Measurements from ENCODE around the gene CCDC106.

GRCh38 chr19:55676383-55676782, 28.4 kb downstream of the CCDC106 start:
- TF ChIP-seq, protein P1, sequence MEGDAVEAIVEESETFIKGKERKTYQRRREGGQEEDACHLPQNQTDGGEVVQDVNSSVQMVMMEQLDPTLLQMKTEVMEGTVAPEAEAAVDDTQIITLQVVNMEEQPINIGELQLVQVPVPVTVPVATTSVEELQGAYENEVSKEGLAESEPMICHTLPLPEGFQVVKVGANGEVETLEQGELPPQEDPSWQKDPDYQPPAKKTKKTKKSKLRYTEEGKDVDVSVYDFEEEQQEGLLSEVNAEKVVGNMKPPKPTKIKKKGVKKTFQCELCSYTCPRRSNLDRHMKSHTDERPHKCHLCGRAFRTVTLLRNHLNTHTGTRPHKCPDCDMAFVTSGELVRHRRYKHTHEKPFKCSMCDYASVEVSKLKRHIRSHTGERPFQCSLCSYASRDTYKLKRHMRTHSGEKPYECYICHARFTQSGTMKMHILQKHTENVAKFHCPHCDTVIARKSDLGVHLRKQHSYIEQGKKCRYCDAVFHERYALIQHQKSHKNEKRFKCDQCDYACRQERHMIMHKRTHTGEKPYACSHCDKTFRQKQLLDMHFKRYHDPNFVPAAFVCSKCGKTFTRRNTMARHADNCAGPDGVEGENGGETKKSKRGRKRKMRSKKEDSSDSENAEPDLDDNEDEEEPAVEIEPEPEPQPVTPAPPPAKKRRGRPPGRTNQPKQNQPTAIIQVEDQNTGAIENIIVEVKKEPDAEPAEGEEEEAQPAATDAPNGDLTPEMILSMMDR (tag by site-specific recombination; IDR thresholded peaks at IDR 0.05): no peak
- no peak for TF ChIP-seq ZNF266 (tag by site-specific recombination; IDR thresholded peaks at IDR 0.05; ENCODE audit: low read depth)
- no peak for TF ChIP-seq ZNF214 (tag by site-specific recombination; IDR thresholded peaks at IDR 0.05; ENCODE audit: borderline replicate concordance)
- TF ChIP-seq ZNF341 (tag by site-specific recombination; IDR thresholded peaks at IDR 0.05; ENCODE audit: low read depth): no peak
- TF ChIP-seq SETDB1 (IDR thresholded peaks at IDR 0.05; ENCODE audit: insufficient read length, low read length): no peak
- no peak for TF ChIP-seq ZNF768 (tag by site-specific recombination; IDR thresholded peaks at IDR 0.05)
- no peak for TF ChIP-seq ZNF776 (tag by site-specific recombination; IDR thresholded peaks at IDR 0.05; ENCODE audit: borderline replicate concordance)
- no peak for TF ChIP-seq ZBTB1 (tag by site-specific recombination; IDR thresholded peaks at IDR 0.05)
- no peak for TF ChIP-seq ZNF248 (tag by site-specific recombination; IDR thresholded peaks at IDR 0.05)
- no peak for TF ChIP-seq ZNF473 (tag by site-specific recombination; IDR thresholded peaks at IDR 0.05)
- no peak for TF ChIP-seq ZNF624 (tag by site-specific recombination; IDR thresholded peaks at IDR 0.05)
- no peak for TF ChIP-seq PRDM1 (tag by site-specific recombination; IDR thresholded peaks at IDR 0.05)
- no peak for TF ChIP-seq AEBP2 (tag by site-specific recombination; IDR thresholded peaks at IDR 0.05; ENCODE audit: borderline replicate concordance)
- no peak for TF ChIP-seq ZNF404 (tag by site-specific recombination; IDR thresholded peaks at IDR 0.05)
